GM04503 (cell line): ENCODE results near the gene PDE3B.

ENCODE experiments used
- DNase-seq: peaks from one replicate; pipeline ENCODE4 v3.0.0-alpha.2; 2012; ENCODE audit warnings: low read depth

The PDE3B gene

DNA sequence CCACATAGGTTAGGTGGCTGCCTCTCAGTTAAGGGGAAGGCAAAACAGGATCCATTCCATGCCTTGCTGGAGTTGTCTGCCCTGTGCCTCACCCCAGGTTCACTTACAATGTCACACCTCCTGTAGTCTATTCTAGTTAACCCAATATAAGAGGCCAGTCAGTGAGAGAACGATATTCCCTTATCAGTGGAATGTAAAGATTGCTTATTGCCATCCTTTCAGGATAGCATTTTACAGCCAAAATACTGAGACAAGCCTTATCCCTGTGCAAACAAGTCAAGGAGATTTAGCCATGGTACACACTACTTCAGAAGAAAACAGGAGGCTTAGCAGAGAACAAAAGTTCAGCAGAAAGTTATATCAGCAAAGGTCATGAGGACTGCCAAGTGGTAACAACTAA is 242.9 kb downstream of the PDE3B start:
- no peak for DNase-seq

DNA sequence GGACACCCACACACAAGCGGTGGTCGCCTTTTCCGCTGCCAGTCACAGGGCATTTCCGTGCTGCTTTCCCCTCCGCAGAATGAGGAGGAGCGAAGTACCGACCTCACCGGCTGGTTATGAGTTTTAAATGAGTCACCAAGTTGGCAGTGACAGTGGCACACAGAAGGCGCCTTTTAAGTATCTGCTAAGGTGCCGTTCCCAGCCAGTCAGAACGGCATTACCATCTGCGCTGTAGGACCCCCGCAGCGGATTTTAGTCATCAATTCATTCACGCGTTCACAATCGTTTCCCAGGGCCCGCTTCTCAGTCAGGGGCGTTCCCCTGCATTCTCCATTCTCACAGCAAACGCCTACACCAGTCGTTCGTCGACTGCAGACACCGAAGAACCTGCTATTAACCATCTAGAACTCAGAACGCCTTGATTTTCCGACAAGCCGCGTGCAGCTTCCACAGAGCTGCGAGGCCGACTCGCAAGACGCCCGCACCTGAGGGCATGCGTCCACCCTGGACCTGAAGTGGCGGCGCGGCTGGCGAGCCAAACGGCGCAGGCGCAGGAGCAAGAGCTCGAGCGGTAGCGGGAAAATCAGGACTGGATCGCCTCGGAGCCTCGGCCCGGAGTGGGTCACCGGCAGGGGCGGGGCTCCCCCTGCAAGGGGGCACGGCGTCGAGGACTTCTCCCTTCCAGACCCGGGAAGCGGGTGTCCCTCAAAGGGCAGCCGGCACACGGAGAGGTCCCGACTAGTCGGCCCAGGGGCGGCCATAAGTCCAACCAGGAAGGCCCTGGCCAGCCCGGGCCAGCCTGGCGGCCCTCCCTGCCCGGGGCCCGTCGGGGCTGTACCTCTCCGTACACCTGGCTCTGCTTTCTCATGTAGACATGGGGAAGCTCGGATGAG is 247.8 kb downstream of the PDE3B start:
- peak; percentile 31 for DNase-seq

DNA sequence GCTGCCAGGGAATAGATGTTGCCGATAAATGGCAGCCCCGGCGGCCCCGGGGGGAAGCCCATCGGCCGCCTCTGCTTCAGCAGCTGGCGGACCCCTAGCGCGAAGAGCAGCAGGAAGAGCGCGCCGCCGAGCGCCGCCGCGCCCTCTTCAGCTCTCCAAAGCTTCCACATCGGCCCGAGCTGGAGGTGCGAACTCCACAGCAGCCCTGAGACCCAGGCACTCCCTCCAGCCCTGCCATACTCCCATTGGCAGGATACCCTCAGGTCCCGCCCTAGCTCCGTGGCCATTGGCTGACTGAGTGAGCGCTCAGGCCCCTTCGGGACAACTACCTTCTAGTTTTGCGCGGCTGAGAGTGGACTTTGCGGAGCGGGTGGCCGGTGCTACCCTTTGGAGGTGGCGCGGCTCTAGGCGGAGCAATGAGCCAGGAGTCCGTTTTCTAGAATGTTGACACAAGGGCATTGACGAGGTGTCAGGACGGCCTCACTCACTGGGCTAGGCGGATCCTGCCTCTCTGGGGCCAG is 248.5 kb downstream of the PDE3B start, which contains the start of gene CYP2R1:
CYP2R1 (minus strand) TSS at position 196 of the 521 bp plus-strand sequence; CDS start at position 170, 26 bp downstream.
- peak; percentile 88 for DNase-seq

DNA sequence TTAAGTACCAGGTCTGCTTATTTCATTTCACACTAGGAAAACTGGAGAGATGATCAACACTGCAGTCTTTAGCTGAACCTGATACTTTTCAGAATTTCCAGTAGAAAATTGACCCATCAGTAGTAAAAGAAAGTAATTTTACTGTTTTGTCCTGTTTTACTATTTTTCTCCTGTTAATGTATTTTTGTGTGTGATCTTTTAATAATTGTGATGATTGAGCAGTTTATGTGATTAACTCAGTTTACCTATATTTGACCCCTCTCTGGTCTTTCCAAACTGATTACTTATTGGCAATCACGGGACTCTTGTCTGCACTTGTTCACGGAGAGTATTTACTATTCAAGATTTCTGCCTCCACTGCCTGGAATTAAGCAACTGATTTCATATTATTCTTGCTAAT is 249.0 kb downstream of the PDE3B start:
- DNase-seq, result no peak

DNA sequence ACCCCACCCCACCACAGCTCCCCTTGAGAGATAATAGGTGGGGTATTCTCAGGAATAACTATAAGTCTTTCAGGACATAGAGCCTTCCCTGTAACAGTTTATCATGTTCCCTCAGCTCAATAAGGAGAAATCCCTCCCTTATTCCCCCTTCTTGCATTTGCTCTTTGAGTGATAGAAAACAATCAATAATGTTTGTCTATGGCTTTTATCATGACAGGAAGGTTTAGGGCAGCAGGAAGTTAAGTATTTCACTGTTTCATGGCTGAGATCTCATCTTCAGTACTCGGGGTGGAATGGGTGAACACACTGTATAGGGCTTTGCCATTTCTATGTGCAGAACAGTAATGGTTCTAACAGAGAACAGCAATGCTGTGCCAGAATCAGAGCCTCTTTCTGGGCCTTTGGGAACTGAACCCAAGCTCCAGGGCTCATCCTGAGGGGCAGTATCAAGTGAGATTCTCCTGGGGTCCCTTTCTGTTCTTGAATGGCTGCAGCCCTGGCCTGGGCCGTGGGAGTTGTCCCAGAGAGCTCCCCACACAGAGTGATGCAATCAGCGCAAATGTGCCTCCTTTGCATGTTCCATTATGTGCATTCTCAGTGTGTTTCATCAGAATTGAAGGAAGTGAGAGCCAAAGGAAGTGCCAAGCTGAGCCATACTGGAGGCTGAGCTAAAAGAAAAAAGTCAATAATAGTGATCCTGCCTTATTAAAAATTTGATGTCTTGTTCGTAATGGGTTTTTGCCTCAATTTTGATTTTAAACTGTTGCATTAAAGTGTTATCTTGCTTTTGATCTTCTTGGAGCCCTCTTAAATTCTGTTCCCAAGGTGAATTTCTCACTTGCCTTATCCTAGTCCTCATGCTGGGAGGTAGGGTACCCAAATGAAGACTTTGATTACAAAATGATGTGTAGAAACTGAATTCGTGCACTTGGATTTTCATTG is 251.3 kb downstream of the PDE3B start:
- peak; percentile 27 for DNase-seq

DNA sequence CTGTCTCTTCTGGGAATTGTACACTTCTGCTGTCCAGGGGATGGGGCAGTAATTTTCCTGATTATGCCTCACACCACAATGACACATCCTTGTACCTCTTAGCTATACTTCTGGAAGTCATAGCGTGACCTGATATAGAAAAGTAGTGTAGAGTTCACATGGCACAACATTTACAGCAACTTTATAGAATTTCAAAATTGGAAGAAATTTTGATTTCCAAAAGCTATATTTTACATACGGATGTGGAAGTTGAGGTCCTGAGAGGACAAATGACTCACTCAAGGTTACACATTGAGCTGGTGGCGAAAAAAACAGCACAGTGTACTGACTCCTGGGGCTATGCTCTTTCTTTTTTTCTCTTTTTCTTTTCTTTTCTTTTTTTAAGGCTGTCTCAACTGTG is 254.8 kb downstream of the PDE3B start:
- no peak for DNase-seq

DNA sequence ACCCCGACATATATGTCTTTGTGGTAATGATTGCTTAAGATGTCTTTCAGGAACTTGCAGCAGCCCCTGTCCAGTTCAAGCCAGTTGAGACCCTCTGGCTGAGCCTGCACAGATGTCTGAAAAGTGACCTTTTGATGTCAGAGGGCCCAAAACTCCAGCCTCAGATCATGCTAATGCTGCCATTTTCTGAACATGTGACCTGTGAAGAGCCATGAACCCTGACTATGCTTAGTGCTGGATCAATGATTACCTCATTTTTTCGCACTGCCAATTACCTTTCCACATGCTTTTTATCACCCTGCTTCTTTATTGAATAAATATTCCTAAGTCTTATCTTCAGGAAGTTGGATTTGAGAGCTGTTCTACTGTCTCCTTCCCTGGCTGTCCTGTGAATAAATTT is 255.3 kb downstream of the PDE3B start:
- no peak for DNase-seq

DNA sequence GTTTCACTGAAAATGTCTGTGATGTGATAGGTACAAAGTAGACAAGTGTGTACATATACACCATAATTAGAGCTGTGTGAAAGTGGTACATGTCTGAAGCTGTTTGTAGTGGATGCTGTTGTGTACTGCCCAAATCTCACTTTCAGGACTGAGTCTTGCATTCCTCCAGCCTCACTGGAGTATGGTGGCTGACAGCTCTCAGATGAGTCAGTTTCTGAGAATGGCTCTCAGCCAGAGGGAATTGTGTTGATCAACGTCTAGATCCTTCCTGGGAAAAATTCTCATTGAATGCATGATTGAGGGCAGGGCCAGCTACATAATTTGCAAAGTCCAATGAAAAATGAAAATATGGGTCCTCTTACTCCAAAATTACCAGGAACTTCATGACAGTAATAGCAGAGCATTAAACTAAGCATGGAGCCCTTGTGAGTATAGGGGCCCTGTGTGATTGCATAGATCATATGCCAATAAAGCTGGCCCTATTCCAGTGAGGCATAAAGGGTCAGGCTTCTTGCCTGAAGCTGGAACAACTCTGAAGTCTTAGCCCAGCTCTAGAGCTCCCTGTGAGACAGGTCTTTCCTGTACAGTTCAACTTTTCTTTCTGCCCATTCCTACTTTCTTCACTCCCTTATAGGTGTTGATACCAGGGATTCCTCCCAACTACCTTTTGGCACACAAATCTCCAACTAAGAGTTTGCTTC is 259.2 kb downstream of the PDE3B start:
- DNase-seq, result peak; percentile 26

DNA sequence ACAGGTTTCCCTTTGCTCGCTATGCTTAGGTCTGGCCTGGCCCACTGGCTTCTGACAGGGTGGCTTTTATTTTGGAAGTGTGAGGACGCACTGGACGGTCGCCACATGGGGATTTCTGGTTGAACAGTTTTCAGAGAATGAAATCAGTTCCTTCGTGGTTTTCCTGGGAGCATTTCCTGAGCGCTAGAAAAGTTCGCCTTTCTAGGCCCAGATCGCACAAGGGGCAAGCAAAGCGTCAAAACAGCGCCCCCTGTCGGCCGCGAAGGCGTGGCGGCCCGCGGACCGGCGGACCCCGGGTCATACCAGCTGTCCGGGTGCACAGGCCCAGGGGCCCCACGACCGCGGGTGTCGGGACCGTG is 261.1 kb downstream of the PDE3B start:
- no peak for DNase-seq

DNA sequence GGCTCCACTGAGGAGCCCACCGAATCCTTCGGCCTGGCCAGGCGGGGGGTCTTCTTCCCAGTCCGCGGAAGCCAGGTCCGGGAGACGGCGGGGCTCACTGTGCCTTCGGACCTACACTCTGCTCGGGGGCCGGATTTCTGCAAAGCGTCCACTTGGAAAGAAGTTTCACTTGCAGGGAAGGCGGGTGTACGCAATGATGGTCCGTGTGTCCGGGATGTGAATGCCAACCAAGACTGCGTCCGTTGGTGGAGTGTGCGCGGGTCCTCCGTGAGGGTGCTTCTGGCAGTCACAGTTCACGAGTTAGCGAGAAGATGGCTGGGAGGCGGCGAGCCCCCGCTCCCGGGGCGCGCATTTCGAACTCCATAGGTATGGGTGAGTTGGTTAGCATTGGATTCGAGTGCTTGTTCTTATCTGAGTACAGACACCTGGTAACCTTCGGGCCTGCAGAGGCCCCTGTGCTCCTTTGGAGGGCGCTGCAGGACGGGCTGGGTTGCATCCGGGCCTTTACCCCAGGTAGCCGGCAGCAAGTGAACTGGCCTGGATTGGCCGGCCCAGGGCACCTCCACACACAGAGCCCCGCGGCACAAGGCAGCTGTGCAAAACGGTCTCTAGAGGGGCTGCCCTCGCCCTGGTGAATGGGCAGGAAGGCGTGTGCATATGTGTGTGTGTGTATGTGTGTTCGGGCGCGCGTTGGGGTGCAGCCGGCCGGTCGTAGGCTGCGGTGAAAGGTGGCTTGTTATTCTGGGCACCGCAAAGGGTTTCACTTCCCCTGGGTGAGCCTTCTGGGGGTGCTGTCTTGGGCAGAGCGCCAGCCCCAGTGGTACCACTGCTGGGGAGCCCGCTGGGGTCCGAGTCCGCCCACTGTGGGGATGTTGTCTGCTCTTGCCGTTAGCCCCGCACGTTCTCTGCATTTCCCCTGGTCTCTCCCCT is 261.8 kb downstream of the PDE3B start:
- no peak for DNase-seq

DNA sequence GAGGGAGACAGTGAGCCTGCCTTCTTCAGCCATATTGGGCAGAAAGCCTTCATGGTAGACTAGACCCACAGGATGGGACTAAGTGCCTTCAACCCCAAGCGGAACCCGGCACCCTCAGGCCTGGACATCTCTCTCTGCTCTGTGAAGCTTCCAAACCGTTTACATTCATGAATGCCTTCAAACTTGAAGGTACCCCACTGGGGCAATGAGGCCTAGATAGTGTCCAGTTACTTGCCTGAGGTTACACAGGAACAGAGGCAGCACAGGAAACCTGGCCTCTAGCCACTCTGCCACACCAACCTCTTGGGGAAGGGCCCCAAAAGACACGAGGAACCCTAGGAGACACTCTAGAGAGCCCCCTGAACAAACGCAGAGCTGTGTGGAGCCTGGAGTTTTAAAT is 263.0 kb downstream of the PDE3B start:
- DNase-seq, result no peak

DNA sequence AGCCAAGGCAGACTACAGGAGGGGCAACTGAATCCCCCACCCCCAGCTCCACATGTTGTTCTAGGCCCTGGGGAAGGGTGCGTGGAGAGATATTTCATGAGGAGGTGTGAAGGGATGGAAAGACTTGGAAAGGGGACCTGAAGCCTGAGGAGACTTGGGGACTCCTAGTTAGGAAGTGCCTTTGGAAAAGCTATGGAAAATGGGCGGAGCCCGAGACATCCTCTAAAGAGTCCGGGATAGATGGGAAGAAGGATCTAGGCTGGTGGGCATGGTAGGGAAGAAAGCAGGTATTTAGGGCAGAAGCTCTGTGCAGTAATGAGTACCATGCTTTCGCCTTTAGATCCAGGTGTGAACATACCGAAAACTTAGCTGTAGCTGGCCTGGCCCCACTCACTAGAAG is 263.4 kb downstream of the PDE3B start:
- no peak for DNase-seq

DNA sequence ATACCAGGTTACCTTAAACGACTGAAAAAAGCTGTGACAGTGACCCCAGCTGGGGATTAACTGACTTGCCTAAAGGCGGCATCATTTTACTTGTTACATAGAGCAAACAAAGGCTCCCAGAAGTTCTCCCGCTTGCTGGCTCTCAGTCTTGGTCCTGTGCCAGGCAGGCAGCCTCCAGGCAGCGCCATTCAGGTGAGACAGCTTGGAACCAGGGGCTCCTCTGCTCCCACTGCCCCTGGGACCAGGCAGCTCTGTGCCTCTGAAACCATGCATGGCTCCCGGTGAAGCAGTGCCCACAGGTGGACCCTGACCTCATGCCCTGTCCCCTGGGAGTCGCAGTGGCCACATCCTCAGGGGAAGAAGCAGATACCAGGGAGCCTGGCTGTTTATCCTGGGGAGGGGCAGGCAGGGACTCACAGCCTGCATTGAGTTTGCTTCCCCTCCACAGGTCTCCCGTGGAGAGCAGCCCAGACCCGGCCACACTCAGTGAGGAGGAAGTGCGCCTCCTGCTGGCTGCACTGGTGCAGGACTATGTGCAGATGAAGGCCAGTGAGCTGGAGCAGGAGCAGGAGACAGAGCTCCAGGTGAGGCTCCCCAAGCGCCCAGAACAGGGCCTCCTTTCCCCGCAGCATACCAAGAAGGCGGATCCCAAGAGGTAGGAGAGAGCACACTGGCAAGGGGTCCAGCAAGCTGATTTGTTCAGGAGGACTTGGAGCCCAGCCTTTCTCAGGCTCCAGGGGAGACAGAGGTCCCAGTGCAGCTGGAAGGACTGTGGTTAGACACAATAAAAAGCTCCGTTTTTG is 264.0 kb downstream of the PDE3B start:
- no peak for DNase-seq

DNA sequence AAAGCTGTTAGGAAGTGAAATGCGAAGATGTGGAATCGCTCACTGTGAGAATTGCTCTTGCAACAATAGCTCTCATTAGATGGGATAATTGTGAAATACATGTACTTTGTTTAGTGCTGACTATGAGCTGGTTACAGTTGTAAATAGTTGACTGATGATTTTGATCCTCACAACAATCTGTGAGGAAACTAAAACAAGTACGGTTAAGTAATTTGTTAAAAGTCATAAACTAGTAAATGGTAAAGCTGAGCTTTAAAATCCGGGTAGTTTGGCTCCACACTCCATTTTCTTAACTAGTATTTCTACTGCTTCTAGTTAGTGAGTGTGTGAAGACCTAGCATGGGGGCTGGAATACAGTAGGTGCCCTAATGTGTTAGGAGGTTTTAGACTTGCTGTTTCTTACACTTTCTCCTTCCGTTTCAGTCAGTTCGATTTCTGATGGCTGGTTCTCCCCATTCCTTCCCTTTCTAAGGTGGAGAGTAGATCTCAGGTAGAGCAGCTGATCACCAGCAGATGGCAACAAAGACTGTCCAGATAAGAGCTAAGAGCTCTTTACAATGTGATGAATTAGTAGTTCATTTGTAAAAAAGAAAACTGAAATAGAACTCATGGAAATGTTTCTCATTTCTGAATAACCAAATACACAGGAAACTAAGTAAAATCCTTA is 264.7 kb downstream of the PDE3B start:
- peak; percentile 60 for DNase-seq

DNA sequence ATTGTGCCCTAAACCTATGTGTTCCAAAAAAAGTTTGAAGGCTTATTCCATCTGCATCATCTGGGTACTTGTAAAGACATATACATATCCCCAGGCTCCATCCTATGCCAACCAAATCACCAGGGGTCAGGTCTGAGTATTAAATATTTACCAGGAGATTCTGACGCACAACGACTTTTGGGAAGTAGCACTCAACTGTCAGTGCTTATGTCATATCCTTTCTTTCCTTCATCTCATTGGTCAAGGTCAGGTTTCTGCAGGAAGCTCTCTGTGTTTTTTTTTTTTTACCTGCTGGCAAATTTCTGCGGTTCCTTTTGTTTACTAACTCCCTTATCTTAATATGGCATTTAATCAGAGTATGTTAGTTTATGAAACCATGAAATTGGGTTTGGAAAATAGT is 270.9 kb downstream of the PDE3B start:
- DNase-seq, result no peak

DNA sequence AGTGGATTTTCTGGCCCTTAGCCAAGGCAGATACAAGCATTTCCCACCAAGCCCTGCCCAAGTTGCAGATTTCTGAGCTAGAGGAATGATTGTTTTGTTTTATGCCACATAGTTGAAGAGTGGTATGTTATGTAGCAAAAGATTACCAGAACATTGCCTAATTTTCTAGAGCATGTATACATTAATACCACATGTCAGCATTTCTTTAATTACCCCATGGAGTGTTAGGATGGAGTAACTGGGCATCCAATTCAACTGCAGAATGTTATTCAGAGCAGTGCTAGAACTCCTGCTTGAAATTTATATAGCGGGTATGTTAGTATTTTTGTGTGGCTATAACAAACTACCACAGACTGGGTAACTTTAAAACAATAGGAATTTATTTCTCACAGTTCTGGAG is 272.8 kb downstream of the PDE3B start:
- DNase-seq, result no peak
